Transverse colon (tissue), 4 donors: ENCODE data around the gene EIF2A. TPM values are rescaled to one million over a fixed set of nuclear protein-coding genes. Genes with fewer than 3 reads are reported as not detected.

Source experiments
- DNase-seq: peaks from one replicate; pipeline ENCODE4 v3.0.0-alpha.2; 2019
- H3K27ac ChIP-seq, 4 donors: fragments of 200-600 bp; sonication (generic); 2 replicates each; pipeline ENCODE4 v1.5.1; 2016 to 2018; ENCODE audit warnings: inconsistent platforms in 4 of 4
- H3K27me3 ChIP-seq: fragments of 200-600 bp; sonication (generic); 2 replicates; pipeline ENCODE4 v1.5.1; 2017; ENCODE audit warnings: inconsistent platforms
- H3K36me3 ChIP-seq, 4 donors: fragments of 200-600 bp; sonication (generic); 2 replicates each; pipeline ENCODE4 v1.5.1; 2017 to 2019; ENCODE audit warnings: inconsistent platforms in 4 of 4
- H3K4me1 ChIP-seq, 4 donors: fragments of 200-600 bp; sonication (generic); 2 replicates each; pipeline ENCODE4 v1.5.1; 2017 to 2020; ENCODE audit warnings: inconsistent platforms in 4 of 4
- H3K4me3 ChIP-seq, 4 donors: fragments of 200-600 bp; sonication (generic); 1 replicate in 1 of 4; 2 replicates in 3 of 4; pipeline versions ENCODE4 v1.5.1 to v1.6.1; 2017 to 2019; ENCODE audit warnings: inconsistent platforms in 4 of 4
- H3K9me3 ChIP-seq, 2 donors: fragments of 200-600 bp; sonication (generic); 2 replicates each; pipeline ENCODE4 v1.5.1; 2017 to 2019; ENCODE audit warnings: inconsistent platforms in 2 of 2
- CTCF ChIP-seq, 5 experiments: fragments of 200-600 bp in 3 of 5; fragments of 450-650 bp in 2 of 5; sonication (generic) in 3 of 5; IDR thresholded peaks; 1 replicate in 2 of 5; 2 replicates in 3 of 5; pipeline ENCODE4 v1.5.1; 2016 to 2017; ENCODE audit warnings: antibody characterized with exemption in 5 of 5, inconsistent platforms in 3 of 5, mild to moderate bottlenecking in 2 of 5, moderate library complexity in 1 of 5
- EP300 ChIP-seq: sonication (generic); formaldehyde crosslinking; IDR thresholded peaks from one replicate; pipeline ENCODE4 v1.6.1; 2017; ENCODE audit warnings: antibody characterized with exemption, low read depth
- POLR2A ChIP-seq: fragments of 450-650 bp; IDR thresholded peaks from one replicate; pipeline ENCODE4 v1.6.1; 2016; ENCODE audit warnings: antibody characterized with exemption, mild to moderate bottlenecking, moderate library complexity
- POLR2AphosphoS5 ChIP-seq, 3 donors: sonication (generic); formaldehyde crosslinking; IDR thresholded peaks; one replicate each; pipeline ENCODE4 v1.6.1; 2016; ENCODE audit warnings: antibody characterized with exemption in 3 of 3
- WGBS, 2 donors: methylation state at CpG; one replicate each; pipeline ENCODE4 v1.1.5; 2018; ENCODE audit warnings: low coverage in 1 of 2; 5-methylcytosine and 5-hydroxymethylcytosine counted together
- in situ Hi-C, 4 donors: fragments of 200-750 bp; cut with MboI; loops; one replicate each; pipeline versions ENCODE4 v1.15.0 to v1.15.1; 2017; ENCODE audit warnings: low sequenced_read_pairs in 3 of 4, low pct_ligation_motif_present in 1 of 4, low pct_unique_long_range_greater_than_20kb in 1 of 4
- intact Hi-C: fragments of 100-400 bp; cut with DNase I; formaldehyde crosslinking; loops from one replicate; pipeline ENCODE4 v1.15.1; 2023; ENCODE audit warnings: low total_unique reads
- total RNA-seq, 4 donors: library from RNA; depleted of rRNA; stranded (reverse); fragments of >200 nt; gene quantifications; one replicate each; pipeline ENCODE4 v1.1.0, GENCODE V29; 2016

Gene EIF2A
- total RNA-seq, 4 donors from 2014 or later = 20.9 to 132 (median 72.2) TPM

- in situ Hi-C loops (no loop called here), intact Hi-C loops (no loop called here)
- DNase-seq = no peak
- Histone ChIP-seq H3K27ac (no peak overlapping the region), H3K4me1 (no peaks in the 10 kb centered on the region), H3K9me3 (no peaks in the 10 kb centered on the region), H3K36me3 (peaks cover 0 to 36% (median 11%) of the 10 kb centered on the region in 4 donors), H3K4me3 (no peak overlapping the region), H3K27me3 (no peaks in the 10 kb centered on the region)
- TF ChIP-seq POLR2AphosphoS5 (IDR thresholded peaks at IDR 0.05) (no peak), POLR2A (no peak), CTCF (IDR thresholded peaks at IDR 0.05) (no peak), EP300 (no peak)
- 64 to 80% methylated on average over 2 of the region's 2 CpGs for WGBS, 2 donors
Observed at GRCh38 chr3:150564243-150564642, 17.7 kb downstream of the EIF2A start.

GRCh38 chr3:150567328-150567727, 20.7 kb downstream of the EIF2A start:
- Histone ChIP-seq H3K4me1 (no peaks in the 10 kb centered on the region), H3K36me3 (peaks cover 0 to 36% (median 14%) of the 10 kb centered on the region in 4 donors), H3K27ac (no peak overlapping the region), H3K27me3 (no peaks in the 10 kb centered on the region), H3K9me3 (no peaks in the 10 kb centered on the region), H3K4me3 (no peak overlapping the region)
- no peak for DNase-seq
- WGBS, 2 donors = 92% methylated on average over 1 of the region's 1 CpG; no CpG with 5 or more reads in 1 of the 2 donors
- in situ Hi-C loops = no loop called here
- TF ChIP-seq POLR2A (no peak), POLR2AphosphoS5 (IDR thresholded peaks at IDR 0.05) (no peak), CTCF (IDR thresholded peaks at IDR 0.05) (no peak), EP300 (no peak)
- intact Hi-C loops = no loop called here

DNA sequence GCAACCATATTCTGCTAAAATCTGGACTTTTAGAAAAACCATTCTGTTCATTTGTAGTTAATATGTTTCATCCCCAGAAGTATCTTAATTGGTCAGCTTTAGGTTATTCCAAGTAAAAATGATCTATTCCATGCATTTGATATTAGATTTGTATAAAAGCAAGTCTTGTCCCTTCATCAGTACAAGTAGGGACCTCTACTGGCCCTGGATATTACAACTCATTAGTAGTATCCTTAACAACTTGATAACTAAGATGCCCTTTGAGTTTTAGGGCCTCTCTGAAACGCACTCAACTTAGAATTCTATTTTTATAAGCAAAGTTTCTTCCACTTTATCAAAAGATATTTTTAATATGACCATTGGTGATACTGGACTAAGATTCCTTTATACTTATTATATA, 31.3 kb downstream of the EIF2A start:
- Histone ChIP-seq H3K36me3 (peaks cover 0 to 21% (median 8%) of the 10 kb centered on the region in 4 donors), H3K4me3 (no peak overlapping the region), H3K27me3 (no peaks in the 10 kb centered on the region), H3K27ac (no peak overlapping the region), H3K9me3 (no peaks in the 10 kb centered on the region), H3K4me1 (no peaks in the 10 kb centered on the region)
- no peak for TF ChIP-seq POLR2A
- TF ChIP-seq CTCF (IDR thresholded peaks at IDR 0.05) = no peak
- no peak for TF ChIP-seq EP300
- no peak for TF ChIP-seq POLR2AphosphoS5 (IDR thresholded peaks at IDR 0.05)
- in situ Hi-C loops = no loop called here
- intact Hi-C loops = no loop called here
- DNase-seq = no peak
- WGBS, 2 donors = 83 to 92% methylated on average over 1 of the region's 1 CpG

DNA sequence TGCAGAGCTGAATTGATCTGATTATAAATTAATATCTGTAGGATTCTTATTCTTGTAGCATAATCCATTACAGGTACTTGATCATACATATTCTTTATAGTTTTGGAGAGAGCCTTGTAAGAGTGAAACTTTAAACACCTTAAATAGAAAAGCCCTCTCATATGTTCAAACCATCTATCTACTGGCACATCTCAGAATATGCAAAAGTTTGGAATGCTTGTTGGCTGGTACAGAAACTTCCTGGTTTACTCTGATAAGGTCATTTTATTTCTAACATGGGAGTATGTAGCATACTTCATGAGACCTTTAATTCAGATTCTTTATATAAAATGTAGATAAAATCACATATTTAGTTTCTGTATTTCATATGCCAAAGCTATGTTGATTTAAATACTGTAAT, 34.6 kb downstream of the EIF2A start:
- H3K4me1 ChIP-seq = no peaks in the 10 kb centered on the region
- H3K27ac ChIP-seq = no peak overlapping the region
- H3K4me3 ChIP-seq = no peak overlapping the region
- no peaks in the 10 kb centered on the region for H3K9me3 ChIP-seq
- intact Hi-C loops (no loop called here), in situ Hi-C loops (no loop called here)
- no peak for DNase-seq
- peaks cover 0 to 40% (median 17%) of the 10 kb centered on the region in 4 donors for H3K36me3 ChIP-seq
- no peak for TF ChIP-seq POLR2AphosphoS5 (IDR thresholded peaks at IDR 0.05)
- no peak for TF ChIP-seq POLR2A
- TF ChIP-seq CTCF (IDR thresholded peaks at IDR 0.05) = no peak
- no peak for TF ChIP-seq EP300
- no peaks in the 10 kb centered on the region for H3K27me3 ChIP-seq
